Sigmoid colon (tissue), 7 donors: Measurements from ENCODE around the gene OPRL1. TPM values are rescaled to one million over a fixed set of nuclear protein-coding genes. Genes with fewer than 3 reads are reported as not detected.

Experiments
- DNase-seq: peaks from one replicate; pipeline ENCODE4 v3.0.0-alpha.2; 2019
- H3K27ac ChIP-seq, 4 donors: fragments of 200-600 bp; sonication (generic); one replicate each; pipeline ENCODE4 v1.5.1; 2016 to 2019; ENCODE audit warnings: mild to moderate bottlenecking in 1 of 4
- H3K27me3 ChIP-seq, 3 donors: fragments of 200-600 bp; sonication (generic); one replicate each; pipeline ENCODE4 v1.5.1; 2019; ENCODE audit warnings: mild to moderate bottlenecking in 1 of 3
- H3K36me3 ChIP-seq, 4 donors: fragments of 200-600 bp; sonication (generic); one replicate each; pipeline ENCODE4 v1.5.1; 2016 to 2019
- H3K4me1 ChIP-seq, 4 donors: fragments of 200-600 bp; sonication (generic); one replicate each; pipeline ENCODE4 v1.5.1; 2017 to 2019
- H3K4me3 ChIP-seq, 4 donors: fragments of 200-600 bp; sonication (generic); one replicate each; pipeline ENCODE4 v1.5.1; 2017 to 2019; ENCODE audit warnings: mild to moderate bottlenecking in 2 of 4, moderate library complexity in 1 of 4
- H3K9me3 ChIP-seq, 4 donors: fragments of 200-600 bp in 3 of 4; sonication (generic) in 3 of 4; one replicate each; pipeline versions ENCODE4 v1.5.1 to v1.6.1; 2013 to 2019
- EP300 ChIP-seq, 4 donors: sonication (generic); formaldehyde crosslinking; IDR thresholded peaks; one replicate each; pipeline ENCODE4 v1.6.1; 2017; ENCODE audit warnings: antibody characterized with exemption in 4 of 4
- POLR2A ChIP-seq, 2 donors: fragments of 450-650 bp; IDR thresholded peaks; one replicate each; pipeline ENCODE4 v1.6.1; 2016; ENCODE audit warnings: antibody characterized with exemption in 2 of 2, mild to moderate bottlenecking in 2 of 2, moderate library complexity in 2 of 2
- POLR2AphosphoS5 ChIP-seq, 4 donors: sonication (generic); formaldehyde crosslinking; IDR thresholded peaks; one replicate each; pipeline ENCODE4 v1.6.1; 2017; ENCODE audit warnings: antibody characterized with exemption in 4 of 4
- WGBS, 2 donors: extraction: QIAGEN DNeasy Blood & Tissue Kit; methylation state at CpG; one replicate each; pipeline ENCODE4 v1.1.7; 2013; 5-methylcytosine and 5-hydroxymethylcytosine counted together
- intact Hi-C: fragments of 100-400 bp; cut with DNase I; formaldehyde crosslinking; loops from one replicate; pipeline ENCODE4 v1.15.1; 2023
- polyA plus RNA-seq, 3 donors: library from polyadenylated mRNA; stranded (reverse); fragments of 200-250 nt; gene quantifications; one replicate each; pipeline ENCODE4 v1.2.3, GENCODE V29; 2013
- total RNA-seq, 4 donors: library from RNA; depleted of rRNA; stranded (reverse); fragments of >200 nt; gene quantifications; one replicate each; pipeline ENCODE4 v1.1.0, GENCODE V29; 2016
- TF ChIP-seq, protein P1 (sequence below), 4 experiments: fragments of 450-650 bp in 3 of 4; fragments of 200-600 bp in 1 of 4; IDR thresholded peaks; one replicate each; pipeline ENCODE4 v1.5.1; 2016 to 2019; ENCODE audit warnings: antibody characterized with exemption in 4 of 4, mild to moderate bottlenecking in 3 of 4, moderate library complexity in 2 of 4
- donor health status: healthy with polysubstance abuse.
- donor health status: Bipolar disorder and iron deficiency.
- donor health status: healthy.

Gene OPRL1
- total and polyA plus RNA-seq, 7 donors, result under 0.01 to 2.2 (median 0.89) TPM; not detected in 1

DNA sequence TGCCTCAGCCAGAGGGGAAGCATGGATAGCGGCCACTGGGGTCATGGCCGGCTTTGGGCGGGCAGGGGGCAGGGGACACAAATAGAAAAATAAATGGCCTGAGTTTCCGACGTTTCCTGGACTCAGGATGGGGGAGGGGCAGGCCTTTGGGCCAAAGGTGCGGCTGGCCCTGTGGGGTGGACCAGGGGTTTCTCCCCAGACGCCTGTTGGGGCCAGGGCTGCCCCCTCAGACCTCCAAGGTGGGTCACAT, 23.3 kb upstream of the OPRL1 start:
- intact Hi-C loops, result no loop called here
- no peaks in the 10 kb centered on the region for H3K36me3 ChIP-seq
- 43 to 61% methylated on average over 7 of the region's 7 CpGs for WGBS, 2 donors
- no peaks in the 10 kb centered on the region for H3K9me3 ChIP-seq
- TF ChIP-seq, protein P1, sequence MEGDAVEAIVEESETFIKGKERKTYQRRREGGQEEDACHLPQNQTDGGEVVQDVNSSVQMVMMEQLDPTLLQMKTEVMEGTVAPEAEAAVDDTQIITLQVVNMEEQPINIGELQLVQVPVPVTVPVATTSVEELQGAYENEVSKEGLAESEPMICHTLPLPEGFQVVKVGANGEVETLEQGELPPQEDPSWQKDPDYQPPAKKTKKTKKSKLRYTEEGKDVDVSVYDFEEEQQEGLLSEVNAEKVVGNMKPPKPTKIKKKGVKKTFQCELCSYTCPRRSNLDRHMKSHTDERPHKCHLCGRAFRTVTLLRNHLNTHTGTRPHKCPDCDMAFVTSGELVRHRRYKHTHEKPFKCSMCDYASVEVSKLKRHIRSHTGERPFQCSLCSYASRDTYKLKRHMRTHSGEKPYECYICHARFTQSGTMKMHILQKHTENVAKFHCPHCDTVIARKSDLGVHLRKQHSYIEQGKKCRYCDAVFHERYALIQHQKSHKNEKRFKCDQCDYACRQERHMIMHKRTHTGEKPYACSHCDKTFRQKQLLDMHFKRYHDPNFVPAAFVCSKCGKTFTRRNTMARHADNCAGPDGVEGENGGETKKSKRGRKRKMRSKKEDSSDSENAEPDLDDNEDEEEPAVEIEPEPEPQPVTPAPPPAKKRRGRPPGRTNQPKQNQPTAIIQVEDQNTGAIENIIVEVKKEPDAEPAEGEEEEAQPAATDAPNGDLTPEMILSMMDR (IDR thresholded peaks at IDR 0.05), result no peak
- TF ChIP-seq EP300 (IDR thresholded peaks at IDR 0.05) (no peak), POLR2AphosphoS5 (IDR thresholded peaks at IDR 0.05) (no peak), POLR2A (IDR thresholded peaks at IDR 0.05) (no peak)
- peaks cover 2 to 48% (median 40%) of the 10 kb centered on the region in 3 donors for H3K27me3 ChIP-seq
- H3K27ac ChIP-seq, result peak overlapping the region; percentile 10 to 71 (median 48)
- peaks cover 0 to 7% (median 0%) of the 10 kb centered on the region in 4 donors for H3K4me1 ChIP-seq
- DNase-seq, result no peak
- H3K4me3 ChIP-seq, result no peak overlapping the region

DNA sequence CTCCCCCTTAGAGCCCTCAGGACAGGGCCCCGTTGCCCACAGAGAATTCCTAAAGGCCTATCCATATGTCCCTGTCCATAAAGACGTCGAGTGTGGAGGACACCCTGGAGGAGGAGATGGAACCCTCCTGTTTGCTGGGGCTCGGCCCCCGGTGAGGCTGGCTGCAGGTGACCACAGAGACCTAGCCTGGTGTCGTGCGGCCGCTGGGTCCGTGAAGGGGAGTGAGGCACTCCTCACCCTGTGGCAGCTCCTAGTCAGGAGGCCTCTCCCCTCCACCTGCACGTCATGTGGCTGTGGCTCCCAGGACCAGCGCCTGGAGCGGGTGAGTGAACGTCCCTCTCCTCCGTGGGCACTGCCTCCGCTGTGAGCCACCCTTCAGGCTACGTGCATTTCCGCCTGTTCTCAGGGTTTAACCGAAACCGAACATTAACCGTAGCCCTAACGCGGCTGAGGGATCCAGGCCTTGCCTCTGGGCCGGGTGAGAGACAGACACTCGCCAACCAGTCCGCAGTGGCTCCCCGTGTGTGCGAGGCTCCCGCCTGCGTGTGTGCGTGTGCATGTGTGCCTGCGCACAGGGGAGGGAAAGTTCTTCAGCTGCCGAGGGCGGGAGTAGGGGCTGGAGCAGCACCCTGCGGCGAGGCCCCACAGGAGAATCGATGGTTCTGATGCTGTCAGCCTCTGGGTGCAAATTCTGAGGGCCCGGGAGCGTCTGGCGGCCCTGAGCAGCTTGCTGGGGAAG, 22.8 kb upstream of the OPRL1 start:
- TF ChIP-seq EP300 (IDR thresholded peaks at IDR 0.05), result no peak
- no peak for TF ChIP-seq POLR2A (IDR thresholded peaks at IDR 0.05)
- TF ChIP-seq, protein P1 (IDR thresholded peaks at IDR 0.05), result no peak
- TF ChIP-seq POLR2AphosphoS5 (IDR thresholded peaks at IDR 0.05), result no peak
- Histone ChIP-seq H3K9me3 (no peaks in the 10 kb centered on the region), H3K4me3 (peak overlapping the region in 1 of 4 donors; percentile 10), H3K4me1 (peaks cover 0 to 8% (median 2%) of the 10 kb centered on the region in 4 donors), H3K36me3 (no peaks in the 10 kb centered on the region), H3K27me3 (peaks cover 0 to 43% (median 35%) of the 10 kb centered on the region in 3 donors), H3K27ac (peak overlapping the region; percentile 10 to 71 (median 48))
- 60 to 66% methylated on average over 39 of the region's 39 CpGs for WGBS, 2 donors
- no peak for DNase-seq
- intact Hi-C loops, result no loop called here

DNA sequence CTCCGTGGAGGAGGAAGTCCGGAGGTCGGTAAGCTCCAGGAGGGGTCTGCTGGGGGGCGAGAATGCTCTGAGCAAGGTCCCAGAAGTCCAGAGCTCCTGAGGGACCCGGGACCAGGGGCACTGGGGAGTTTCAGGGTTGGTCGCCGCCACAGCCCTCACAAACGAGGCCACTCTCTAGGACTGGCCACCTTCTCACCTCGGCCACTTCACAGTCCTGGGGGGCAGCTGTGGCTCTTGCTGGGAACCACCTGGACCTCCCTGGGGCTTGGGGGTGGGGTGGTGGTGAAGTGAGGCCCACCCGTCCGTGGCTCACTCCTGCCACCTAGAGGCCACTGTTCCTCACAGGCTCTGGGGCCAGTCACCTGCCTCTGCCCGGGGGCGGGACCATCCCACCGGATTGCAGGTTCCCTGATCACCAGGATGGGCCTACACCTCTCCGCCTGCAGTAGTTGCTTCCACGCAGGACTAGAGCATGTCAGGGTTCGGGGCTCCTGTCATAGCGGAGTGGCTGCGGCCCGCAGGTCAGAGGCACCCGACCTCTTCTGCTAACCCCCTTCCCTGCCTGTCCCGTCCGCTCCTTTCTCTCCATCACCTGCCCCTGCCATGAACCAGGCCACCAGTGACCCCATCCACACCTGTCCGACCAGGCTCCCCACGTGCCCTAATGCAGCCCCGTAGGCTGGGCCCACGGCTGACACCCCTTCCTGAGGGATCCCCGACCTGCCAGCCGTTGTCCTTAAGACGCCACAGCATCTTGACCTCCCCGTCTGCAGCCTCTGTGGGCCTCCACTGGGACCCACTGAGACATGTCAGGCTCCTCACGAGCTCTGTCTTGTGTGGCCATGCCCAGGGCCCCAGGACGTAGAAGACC, 22.0 kb upstream of the OPRL1 start:
- Histone ChIP-seq H3K4me3 (peak overlapping the region in 1 of 4 donors; percentile 10), H3K27me3 (peaks cover 0 to 35% (median 30%) of the 10 kb centered on the region in 3 donors), H3K27ac (peak overlapping the region; percentile 10 to 71 (median 48)), H3K4me1 (peaks cover 0 to 15% (median 7%) of the 10 kb centered on the region in 4 donors), H3K36me3 (no peaks in the 10 kb centered on the region), H3K9me3 (no peaks in the 10 kb centered on the region)
- WGBS, 2 donors, result 27 to 38% methylated on average over 33 of the region's 33 CpGs
- intact Hi-C loops, result no loop called here
- peak; percentile 82 for DNase-seq
- TF ChIP-seq, protein P1 (IDR thresholded peaks at IDR 0.05), result peak; percentile 60 to 83 (median 77)
- no peak for TF ChIP-seq POLR2A (IDR thresholded peaks at IDR 0.05)

DNA sequence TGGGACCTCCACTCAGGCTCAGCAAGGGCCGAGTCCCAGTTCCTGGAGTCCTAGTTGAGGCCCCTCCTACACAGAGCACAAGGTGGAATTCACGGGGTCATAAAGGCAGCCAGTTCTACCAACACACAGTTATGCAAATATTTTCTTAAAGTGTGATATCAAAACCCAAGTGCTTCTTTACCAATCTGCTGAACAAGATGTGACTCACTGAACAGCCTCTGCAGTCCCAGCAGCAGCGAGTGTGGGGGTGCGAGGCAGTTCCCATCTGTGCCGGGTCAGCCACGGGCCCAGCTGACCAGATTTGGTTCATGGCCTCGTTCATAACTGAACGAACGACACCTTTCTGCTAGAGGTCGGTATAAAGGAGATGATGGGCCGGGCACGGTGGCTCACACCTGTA, 21.3 kb upstream of the OPRL1 start:
- no peak for TF ChIP-seq POLR2AphosphoS5 (IDR thresholded peaks at IDR 0.05)
- TF ChIP-seq EP300 (IDR thresholded peaks at IDR 0.05), result no peak
- TF ChIP-seq, protein P1 (IDR thresholded peaks at IDR 0.05), result no peak
- TF ChIP-seq POLR2A (IDR thresholded peaks at IDR 0.05), result no peak
- 37 to 73% methylated on average over 12 of the region's 12 CpGs for WGBS, 2 donors
- intact Hi-C loops, result no loop called here
- H3K9me3 ChIP-seq, result no peaks in the 10 kb centered on the region
- no peak for DNase-seq
- H3K4me1 ChIP-seq, result peaks cover 0 to 15% (median 9%) of the 10 kb centered on the region in 4 donors
- no peak overlapping the region for H3K4me3 ChIP-seq
- H3K27ac ChIP-seq, result no peak overlapping the region
- H3K27me3 ChIP-seq, result peaks cover 0 to 29% (median 24%) of the 10 kb centered on the region in 3 donors
- no peaks in the 10 kb centered on the region for H3K36me3 ChIP-seq
